GM12878 (cell line): ENCODE measurements around the gene GPC2.

ENCODE experiments used
- ATF7 ChIP-seq: fragments of 450-650 bp; IDR thresholded peaks from 2 replicates; pipeline ENCODE4 v1.6.1; 2016; ENCODE audit warnings: low read depth, mild to moderate bottlenecking
- BCLAF1 ChIP-seq: fragments of 450-650 bp; IDR thresholded peaks from 2 replicates; pipeline ENCODE4 v1.6.1; 2017; ENCODE audit warnings: antibody characterized with exemption, mild to moderate bottlenecking, moderate library complexity
- CTCF ChIP-seq, 3 experiments: IDR thresholded peaks in 2 of 3; conservative IDR thresholded peaks in 1 of 3; 2 replicates each; pipeline ENCODE4 v1.5.1; 2011; ENCODE audit warnings: low read depth in 3 of 3, low read length in 3 of 3, mild to moderate bottlenecking in 3 of 3, control low read depth in 2 of 3, moderate library complexity in 2 of 3, inconsistent platforms in 1 of 3, mixed read lengths in 1 of 3; ENCODE audit not compliant: control insufficient read depth in 2 of 3, insufficient read depth in 1 of 3; ENCODE audit errors: extremely low read depth in 1 of 3
- EP300 ChIP-seq, 2 experiments: fragments of 150-350 bp in 1 of 2; IDR thresholded peaks; 2 replicates each; pipeline ENCODE4 v1.6.1; 2011 to 2012; ENCODE audit warnings: low read depth in 2 of 2, low read length in 2 of 2, borderline replicate concordance in 1 of 2, improper control_type of control experiment in 1 of 2, inconsistent platforms in 1 of 2; ENCODE audit not compliant: control insufficient read depth in 1 of 2
- EZH2 ChIP-seq: IDR thresholded peaks from 2 replicates; pipeline ENCODE4 v1.6.1; 2012; ENCODE audit warnings: low read depth, mild to moderate bottlenecking, control low read depth, inconsistent platforms, low read length, borderline replicate concordance; ENCODE audit not compliant: control insufficient read depth
- GABPA ChIP-seq: IDR thresholded peaks from 2 replicates; pipeline ENCODE4 v1.6.1; 2014; ENCODE audit warnings: antibody characterized with exemption, low read depth, mild to moderate bottlenecking, inconsistent platforms
- KDM1A ChIP-seq: fragments of 200-600 bp; sonication (generic); IDR thresholded peaks from 2 replicates; pipeline ENCODE4 v1.6.1; 2016; ENCODE audit warnings: borderline replicate concordance
- MTA2 ChIP-seq: fragments of 450-650 bp; IDR thresholded peaks from 2 replicates; pipeline ENCODE4 v1.6.1; 2016; ENCODE audit warnings: low read depth, mild to moderate bottlenecking, moderate library complexity
- MTA3 ChIP-seq: IDR thresholded peaks from 2 replicates; pipeline ENCODE4 v1.6.1; 2012; ENCODE audit warnings: low read length, inconsistent platforms, borderline replicate concordance
- NR2C2 ChIP-seq: IDR thresholded peaks from 2 replicates; pipeline ENCODE4 v1.6.1; 2011; ENCODE audit warnings: borderline replicate concordance, low read depth; ENCODE audit not compliant: control insufficient read depth, insufficient read length
- POLR2AphosphoS5 ChIP-seq: IDR thresholded peaks from 2 replicates; pipeline ENCODE4 v1.6.1; 2011; ENCODE audit warnings: mild to moderate bottlenecking, low read length, inconsistent platforms
- REST ChIP-seq: IDR thresholded peaks from 2 replicates; pipeline ENCODE4 v1.6.1; 2012; ENCODE audit warnings: mild to moderate bottlenecking, low read depth, low read length

GRCh38 chr7:100215895-100216294, 38.7 kb upstream of the GPC2 start:
- no peak for TF ChIP-seq CTCF (IDR thresholded peaks at IDR 0.05 in 2 of 3, conservative IDR thresholded peaks at IDR 0.05 in 1 of 3; ENCODE audit: control insufficient read depth in 2 of 3, extremely low read depth in 1 of 3, insufficient read depth in 1 of 3, low read depth in 3 of 3, low read length in 3 of 3)
- no peak for TF ChIP-seq BCLAF1
- no peak for TF ChIP-seq MTA2
- no peak for TF ChIP-seq REST
- no peak for TF ChIP-seq NR2C2
- no peak for TF ChIP-seq POLR2AphosphoS5
- TF ChIP-seq GABPA: no peak
- TF ChIP-seq ATF7: no peak
- TF ChIP-seq KDM1A: no peak
- no peak for TF ChIP-seq EZH2
- TF ChIP-seq EP300 (IDR thresholded peaks at IDR 0.05; ENCODE audit: borderline replicate concordance in 1 of 2, control insufficient read depth in 1 of 2, low read depth in 2 of 2, low read length in 2 of 2): no peak
- TF ChIP-seq MTA3: no peak
